ENCODE measurements around the gene OGDH. TPM values are rescaled to one million over a fixed set of nuclear protein-coding genes. Genes with fewer than 3 reads are reported as not detected.
A peak's percentile ranks its signal among the peaks of the same experiment; 100 is the strongest.

OGDH gene
- total RNA-seq, 1 donor from 2014 or later: 68.0 TPM

- Mint-ChIP-seq H3K9me3 (ENCODE audit: unreplicated experiment) (no peaks in the 10 kb centered on the region), H3K27ac (ENCODE audit: unreplicated experiment) (peak overlapping the region; percentile 39), H3K4me3 (ENCODE audit: unreplicated experiment) (no peak overlapping the region), H3K4me1 (ENCODE audit: unreplicated experiment) (no peaks in the 10 kb centered on the region), H3K27me3 (ENCODE audit: unreplicated experiment) (no peaks in the 10 kb centered on the region), H3K36me3 (ENCODE audit: unreplicated experiment) (peaks cover 24% of the 10 kb centered on the region)
- no peak for TF ChIP-seq CTCF (IDR thresholded peaks at IDR 0.05)
- DNase-seq (ENCODE audit: extremely low spot score, unreplicated experiment): no peak
Measured at GRCh38 chr7:44678471-44679179, 72.2 kb downstream of the OGDH start.

- no peak for TF ChIP-seq CTCF (IDR thresholded peaks at IDR 0.05)
- no peak for DNase-seq (ENCODE audit: extremely low spot score, unreplicated experiment)
- no peak overlapping the region for H3K27ac Mint-ChIP-seq (ENCODE audit: unreplicated experiment)
- H3K36me3 Mint-ChIP-seq (ENCODE audit: unreplicated experiment): peaks cover 25% of the 10 kb centered on the region
- H3K4me1 Mint-ChIP-seq (ENCODE audit: unreplicated experiment): no peaks in the 10 kb centered on the region
- no peaks in the 10 kb centered on the region for H3K9me3 Mint-ChIP-seq (ENCODE audit: unreplicated experiment)
- H3K27me3 Mint-ChIP-seq (ENCODE audit: unreplicated experiment): no peaks in the 10 kb centered on the region
- H3K4me3 Mint-ChIP-seq (ENCODE audit: unreplicated experiment): no peak overlapping the region
Measured at GRCh38 chr7:44681645-44682044, 75.2 kb downstream of the OGDH start.

GRCh38 chr7:44685723-44686122, 79.3 kb downstream of the OGDH start:
- TF ChIP-seq CTCF (IDR thresholded peaks at IDR 0.05): no peak
- Mint-ChIP-seq H3K4me3 (ENCODE audit: unreplicated experiment) (no peak overlapping the region), H3K36me3 (ENCODE audit: unreplicated experiment) (peaks cover 24% of the 10 kb centered on the region), H3K27me3 (ENCODE audit: unreplicated experiment) (no peaks in the 10 kb centered on the region), H3K9me3 (ENCODE audit: unreplicated experiment) (peaks cover 3% of the 10 kb centered on the region), H3K4me1 (ENCODE audit: unreplicated experiment) (no peaks in the 10 kb centered on the region), H3K27ac (ENCODE audit: unreplicated experiment) (peak overlapping the region; percentile 1)
- no peak for DNase-seq (ENCODE audit: extremely low spot score, unreplicated experiment)

GRCh38 chr7:44689427-44689826, 83.0 kb downstream of the OGDH start:
- DNase-seq (ENCODE audit: extremely low spot score, unreplicated experiment): no peak
- H3K27me3 Mint-ChIP-seq (ENCODE audit: unreplicated experiment): no peaks in the 10 kb centered on the region
- TF ChIP-seq CTCF (IDR thresholded peaks at IDR 0.05): no peak
- H3K9me3 Mint-ChIP-seq (ENCODE audit: unreplicated experiment): peaks cover 3% of the 10 kb centered on the region
- H3K36me3 Mint-ChIP-seq (ENCODE audit: unreplicated experiment): peaks cover 31% of the 10 kb centered on the region
- no peak overlapping the region for H3K27ac Mint-ChIP-seq (ENCODE audit: unreplicated experiment)
- H3K4me1 Mint-ChIP-seq (ENCODE audit: unreplicated experiment): peaks cover 7% of the 10 kb centered on the region
- H3K4me3 Mint-ChIP-seq (ENCODE audit: unreplicated experiment): no peak overlapping the region

GRCh38 chr7:44693641-44694313, 87.3 kb downstream of the OGDH start:
- no peak for TF ChIP-seq CTCF (IDR thresholded peaks at IDR 0.05)
- H3K27me3 Mint-ChIP-seq (ENCODE audit: unreplicated experiment): no peaks in the 10 kb centered on the region
- H3K9me3 Mint-ChIP-seq (ENCODE audit: unreplicated experiment): peaks cover 3% of the 10 kb centered on the region
- DNase-seq (ENCODE audit: extremely low spot score, unreplicated experiment): no peak
- no peak overlapping the region for H3K27ac Mint-ChIP-seq (ENCODE audit: unreplicated experiment)
- H3K4me3 Mint-ChIP-seq (ENCODE audit: unreplicated experiment): no peak overlapping the region
- peaks cover 65% of the 10 kb centered on the region for H3K36me3 Mint-ChIP-seq (ENCODE audit: unreplicated experiment)
- H3K4me1 Mint-ChIP-seq (ENCODE audit: unreplicated experiment): peaks cover 7% of the 10 kb centered on the region
